Measurements from ENCODE around the gene TRPV4.

- TF ChIP-seq EP300 (IDR thresholded peaks at IDR 0.05; ENCODE audit: borderline replicate concordance in 1 of 2, low read depth in 1 of 2, low read length in 1 of 2) (no peak), CTCF (IDR thresholded peaks at IDR 0.05) (no peak), RAD21 (IDR thresholded peaks at IDR 0.05; ENCODE audit: low read length) (no peak), YY1 (IDR thresholded peaks at IDR 0.05; ENCODE audit: low read depth) (no peak), RXRA (IDR thresholded peaks at IDR 0.05; ENCODE audit: borderline replicate concordance, low read depth) (no peak), SMC3 (IDR thresholded peaks at IDR 0.05; ENCODE audit: low read depth, low read length) (no peak), NFIC (IDR thresholded peaks at IDR 0.05; ENCODE audit: borderline replicate concordance) (no peak), SIN3A (IDR thresholded peaks at IDR 0.05; ENCODE audit: borderline replicate concordance, low read depth, low read length) (no peak), EZH2phosphoT487 (IDR thresholded peaks at IDR 0.05; ENCODE audit: borderline replicate concordance, low read depth) (no peak), JUND (IDR thresholded peaks at IDR 0.05) (no peak), TCF12 (IDR thresholded peaks at IDR 0.05) (no peak)
- TF ChIP-seq, protein P1, sequence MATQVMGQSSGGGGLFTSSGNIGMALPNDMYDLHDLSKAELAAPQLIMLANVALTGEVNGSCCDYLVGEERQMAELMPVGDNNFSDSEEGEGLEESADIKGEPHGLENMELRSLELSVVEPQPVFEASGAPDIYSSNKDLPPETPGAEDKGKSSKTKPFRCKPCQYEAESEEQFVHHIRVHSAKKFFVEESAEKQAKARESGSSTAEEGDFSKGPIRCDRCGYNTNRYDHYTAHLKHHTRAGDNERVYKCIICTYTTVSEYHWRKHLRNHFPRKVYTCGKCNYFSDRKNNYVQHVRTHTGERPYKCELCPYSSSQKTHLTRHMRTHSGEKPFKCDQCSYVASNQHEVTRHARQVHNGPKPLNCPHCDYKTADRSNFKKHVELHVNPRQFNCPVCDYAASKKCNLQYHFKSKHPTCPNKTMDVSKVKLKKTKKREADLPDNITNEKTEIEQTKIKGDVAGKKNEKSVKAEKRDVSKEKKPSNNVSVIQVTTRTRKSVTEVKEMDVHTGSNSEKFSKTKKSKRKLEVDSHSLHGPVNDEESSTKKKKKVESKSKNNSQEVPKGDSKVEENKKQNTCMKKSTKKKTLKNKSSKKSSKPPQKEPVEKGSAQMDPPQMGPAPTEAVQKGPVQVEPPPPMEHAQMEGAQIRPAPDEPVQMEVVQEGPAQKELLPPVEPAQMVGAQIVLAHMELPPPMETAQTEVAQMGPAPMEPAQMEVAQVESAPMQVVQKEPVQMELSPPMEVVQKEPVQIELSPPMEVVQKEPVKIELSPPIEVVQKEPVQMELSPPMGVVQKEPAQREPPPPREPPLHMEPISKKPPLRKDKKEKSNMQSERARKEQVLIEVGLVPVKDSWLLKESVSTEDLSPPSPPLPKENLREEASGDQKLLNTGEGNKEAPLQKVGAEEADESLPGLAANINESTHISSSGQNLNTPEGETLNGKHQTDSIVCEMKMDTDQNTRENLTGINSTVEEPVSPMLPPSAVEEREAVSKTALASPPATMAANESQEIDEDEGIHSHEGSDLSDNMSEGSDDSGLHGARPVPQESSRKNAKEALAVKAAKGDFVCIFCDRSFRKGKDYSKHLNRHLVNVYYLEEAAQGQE (IDR thresholded peaks at IDR 0.05; ENCODE audit: low read depth, low read length), result no peak
- TF ChIP-seq, protein P2, sequence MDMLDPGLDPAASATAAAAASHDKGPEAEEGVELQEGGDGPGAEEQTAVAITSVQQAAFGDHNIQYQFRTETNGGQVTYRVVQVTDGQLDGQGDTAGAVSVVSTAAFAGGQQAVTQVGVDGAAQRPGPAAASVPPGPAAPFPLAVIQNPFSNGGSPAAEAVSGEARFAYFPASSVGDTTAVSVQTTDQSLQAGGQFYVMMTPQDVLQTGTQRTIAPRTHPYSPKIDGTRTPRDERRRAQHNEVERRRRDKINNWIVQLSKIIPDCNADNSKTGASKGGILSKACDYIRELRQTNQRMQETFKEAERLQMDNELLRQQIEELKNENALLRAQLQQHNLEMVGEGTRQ (IDR thresholded peaks at IDR 0.05; ENCODE audit: borderline replicate concordance, low read depth, low read length), result no peak
Observed at GRCh38 chr12:109814600-109815150, 18.5 kb downstream of the TRPV4 start.
